Fibroblast of skin of back (primary cell): ENCODE data around the gene SUN1.

Experiments used
- DNase-seq: peaks from one replicate; pipeline ENCODE4 v3.0.0-alpha.2; 2013

SUN1 gene

DNA sequence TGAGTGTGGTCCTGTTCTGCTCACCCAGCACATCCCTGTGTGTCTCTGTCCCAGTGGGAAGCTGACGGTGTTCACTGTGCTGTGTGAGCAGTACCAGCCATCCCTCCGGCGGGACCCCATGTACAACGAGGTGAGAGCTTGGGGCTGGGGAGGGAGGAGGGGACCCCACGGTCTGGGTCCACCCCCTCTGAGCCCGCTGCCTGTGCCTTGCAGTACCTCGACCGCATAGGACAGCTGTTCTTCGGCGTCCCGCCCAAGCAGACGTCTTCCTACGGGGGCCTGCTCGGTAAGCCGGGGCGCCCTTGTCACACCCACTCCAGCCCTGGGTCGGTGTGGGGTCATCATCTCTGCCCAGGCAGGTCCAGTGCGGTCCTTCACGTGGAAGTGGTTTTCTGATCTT lies 61.4 kb downstream of the SUN1 start:
- no peak for DNase-seq

- no peak for DNase-seq
These were observed 62.0 kb downstream of the SUN1 start for GRCh38 chr7:894164-894867.

GRCh38 chr7:894927-895450 lies 62.7 kb downstream of the SUN1 start:
- DNase-seq = no peak

GRCh38 chr7:895451-896052 lies 63.3 kb downstream of the SUN1 start:
- DNase-seq = no peak

GRCh38 chr7:896346-897075 lies 64.2 kb downstream of the SUN1 start:
- DNase-seq = no peak

DNA sequence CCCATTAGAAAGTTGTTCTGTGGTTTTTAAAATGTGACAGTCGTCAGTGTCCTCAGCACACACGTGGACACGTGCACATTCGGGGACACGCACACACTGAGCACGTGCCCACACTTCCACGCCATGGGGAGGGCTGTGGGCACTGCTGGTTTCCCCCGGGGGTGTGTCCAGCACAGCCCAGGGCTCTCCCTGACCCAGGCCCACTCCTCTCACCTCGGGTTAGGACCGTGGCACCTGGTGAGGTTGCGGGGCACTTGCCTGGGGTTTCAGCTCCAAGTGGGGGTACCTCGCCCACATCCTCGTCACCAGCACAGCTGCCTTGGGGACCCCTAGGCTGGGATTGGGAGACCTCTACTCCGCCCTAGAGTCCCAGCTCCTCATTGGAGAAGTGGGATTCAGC lies 64.8 kb downstream of the SUN1 start:
- no peak for DNase-seq

GRCh38 chr7:897771-898376 lies 65.6 kb downstream of the SUN1 start:
- peak; percentile 25 for DNase-seq

- DNase-seq = no peak
These were observed 66.2 kb downstream of the SUN1 start for GRCh38 chr7:898460-898854.

- no peak for DNase-seq
These were observed 66.8 kb downstream of the SUN1 start for GRCh38 chr7:898855-899681.

- no peak for DNase-seq
These were observed 67.5 kb downstream of the SUN1 start for GRCh38 chr7:899806-900205.

- DNase-seq = no peak
These were observed 68.2 kb downstream of the SUN1 start for GRCh38 chr7:900331-901040.

- no peak for DNase-seq
These were observed 68.7 kb downstream of the SUN1 start for GRCh38 chr7:901041-901387.

DNA sequence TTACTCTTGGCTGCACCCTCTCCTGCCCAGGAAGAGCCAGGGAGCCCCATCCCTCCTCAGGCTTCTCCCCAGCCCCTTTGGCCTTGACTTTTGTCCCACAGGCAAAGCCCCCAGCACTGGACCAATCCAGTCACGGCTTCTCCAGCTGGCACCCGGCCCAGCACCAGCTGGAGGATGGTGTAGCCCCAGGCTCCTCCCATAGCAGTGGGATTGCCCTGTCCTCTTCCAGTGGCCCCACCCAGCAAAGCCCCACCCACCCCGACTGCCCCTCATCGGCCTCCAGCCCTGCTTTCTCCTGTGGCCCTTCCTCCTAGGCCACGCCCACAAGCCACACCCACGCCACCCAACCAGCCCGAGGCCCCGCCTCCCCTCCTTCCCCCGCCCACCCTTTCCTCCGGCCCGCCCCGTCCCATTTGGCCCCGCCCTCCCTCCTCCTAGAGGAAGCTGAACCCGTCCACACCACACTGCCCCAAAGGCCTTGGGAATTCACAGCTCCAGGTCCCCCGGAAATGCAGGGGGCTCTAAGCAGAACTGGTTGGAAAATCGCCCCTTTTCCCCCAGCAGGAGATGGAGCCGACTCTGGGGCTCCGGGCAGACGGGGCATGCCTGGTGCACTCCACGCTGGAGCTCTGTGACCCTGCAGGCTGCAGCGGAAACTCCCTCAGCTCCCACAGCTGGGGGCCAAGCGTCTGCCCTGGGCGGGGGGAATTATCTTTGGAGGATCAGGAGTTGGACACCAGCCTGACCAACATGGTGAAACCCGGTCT lies 69.3 kb downstream of the SUN1 start:
- DNase-seq = peak; percentile 85

DNA sequence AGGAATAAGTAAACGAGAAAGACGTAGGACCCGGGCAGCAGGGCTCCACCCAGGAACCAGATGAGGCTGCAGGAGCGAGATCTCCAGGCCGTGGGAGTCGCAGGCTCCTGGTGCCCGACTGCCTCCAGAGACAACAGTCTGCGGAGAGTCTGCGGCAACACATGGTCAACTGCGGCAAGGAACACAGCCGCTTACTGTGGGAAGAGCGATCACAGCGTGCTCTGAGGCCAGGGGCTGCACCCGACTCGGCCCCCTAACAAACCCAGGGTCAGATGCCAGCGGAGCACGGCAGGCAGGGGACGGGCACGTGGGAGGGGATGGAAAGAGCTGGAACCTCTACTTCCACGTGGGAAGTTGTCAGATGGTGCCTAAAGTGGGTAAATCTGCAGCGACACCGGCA lies 70.7 kb downstream of the SUN1 start:
- DNase-seq = no peak

DNA sequence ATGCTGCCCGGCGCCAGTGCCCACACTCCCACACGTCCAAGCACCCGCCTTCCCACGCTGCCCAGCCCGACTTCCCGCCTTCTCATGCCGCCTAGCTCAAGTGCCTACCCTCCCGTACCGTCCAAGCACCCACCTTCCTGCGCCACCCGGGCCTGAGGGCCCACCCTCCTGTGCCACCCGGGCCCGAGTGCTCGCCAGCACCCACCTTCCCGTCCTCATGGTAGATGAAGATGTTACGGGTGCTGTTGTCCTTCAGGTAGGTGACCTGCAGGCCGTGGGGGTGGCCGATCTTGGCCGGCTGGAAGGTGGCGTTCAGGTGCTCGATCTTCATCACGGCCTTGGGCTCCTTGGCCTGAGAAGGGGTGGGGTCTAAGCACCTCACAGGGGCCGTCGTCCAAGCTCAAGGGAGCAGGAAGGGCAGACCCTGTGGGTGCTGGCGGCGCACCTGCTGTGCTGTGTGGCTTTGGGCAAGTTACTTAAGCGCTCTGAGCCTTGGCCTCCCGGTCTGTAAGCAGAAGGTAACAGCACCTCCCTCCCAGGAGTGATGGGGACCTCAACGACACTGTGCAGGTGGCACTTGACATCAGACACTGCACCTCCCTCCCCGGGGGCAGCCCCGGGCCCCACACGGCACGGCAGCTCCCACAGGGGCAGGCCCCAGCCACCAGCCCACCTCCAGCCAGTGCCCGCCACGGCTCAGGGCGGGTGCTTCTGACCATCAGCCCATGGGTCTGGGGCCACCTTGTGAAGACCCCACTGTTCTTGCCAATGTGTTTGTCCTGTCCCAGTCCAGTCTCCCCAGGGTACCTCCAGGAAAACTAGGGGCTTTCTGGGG lies 71.9 kb downstream of the SUN1 start:
- no peak for DNase-seq

- peak; percentile 57 for DNase-seq
These were observed 72.6 kb downstream of the SUN1 start for GRCh38 chr7:904847-905246.

- no peak for DNase-seq
These were observed 74.5 kb downstream of the SUN1 start for GRCh38 chr7:906776-907157.

DNA sequence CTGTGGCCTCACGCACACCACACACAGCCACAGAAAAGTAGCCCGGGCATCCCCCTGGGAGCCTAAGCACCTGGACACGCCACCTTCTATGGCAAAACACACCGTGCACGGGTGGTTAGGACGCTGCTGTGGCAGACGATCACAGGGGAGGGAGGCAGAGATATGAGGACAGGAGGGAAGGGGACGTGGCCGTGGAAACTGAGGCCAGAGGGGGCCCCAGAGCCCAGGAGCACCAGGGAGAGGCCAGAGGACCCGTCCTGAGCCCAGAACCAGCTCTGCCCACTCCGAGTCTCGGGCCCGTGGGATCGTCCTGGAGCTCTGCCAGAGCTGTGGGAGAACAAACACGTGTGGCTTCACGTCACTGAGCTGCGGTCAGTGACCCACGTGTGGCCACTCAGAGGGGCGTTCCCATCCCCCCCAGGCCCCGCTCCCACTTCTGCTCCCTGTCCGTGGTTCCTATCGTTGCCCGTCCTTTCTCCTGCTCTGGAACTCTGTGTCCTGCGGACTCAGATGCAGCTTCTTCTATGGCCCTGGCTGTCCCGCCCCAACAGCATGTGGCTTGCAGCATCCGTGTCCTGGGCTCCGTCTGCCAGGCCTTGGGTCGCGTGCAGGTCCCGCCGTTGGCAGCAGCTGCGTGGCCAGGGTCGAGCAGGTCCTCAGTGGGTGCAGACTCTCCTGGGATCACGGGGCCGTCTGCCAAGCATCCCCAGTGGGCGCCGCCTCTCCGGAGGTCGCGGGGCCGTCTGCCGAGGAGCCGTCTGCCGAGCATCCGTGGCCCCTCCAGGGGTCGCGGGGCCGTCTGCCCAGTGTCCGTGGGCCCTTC lies 75.1 kb downstream of the SUN1 start:
- DNase-seq = no peak

DNA sequence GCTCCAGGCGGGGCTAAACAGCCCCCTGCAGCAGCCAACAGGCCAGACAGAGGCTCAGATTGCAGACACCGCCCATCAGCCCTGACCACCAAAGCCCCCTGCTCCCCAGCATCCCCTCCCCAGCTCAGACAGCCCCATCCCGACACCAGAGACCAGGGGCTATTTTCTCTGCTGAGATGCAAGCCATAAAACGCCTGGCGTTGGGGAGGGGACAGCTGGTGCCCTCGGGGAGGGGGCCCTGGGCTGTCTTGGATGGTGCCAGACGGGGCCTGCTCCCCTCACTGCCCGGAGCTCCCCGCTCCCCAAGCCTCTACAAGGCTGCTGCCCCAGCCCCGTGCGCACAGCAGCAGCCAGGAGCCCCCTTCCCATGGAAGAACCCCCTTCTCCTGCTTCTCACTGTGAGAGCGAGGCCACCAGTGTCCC lies 75.9 kb downstream of the SUN1 start:
- no peak for DNase-seq
